Measurements from ENCODE around the gene CEBPG. TPM values are rescaled to one million over a fixed set of nuclear protein-coding genes. Genes with fewer than 3 reads are reported as not detected.

The CEBPG gene
- total RNA-seq, 1 experiment from 2014 or later, result 51.1 TPM

DNA sequence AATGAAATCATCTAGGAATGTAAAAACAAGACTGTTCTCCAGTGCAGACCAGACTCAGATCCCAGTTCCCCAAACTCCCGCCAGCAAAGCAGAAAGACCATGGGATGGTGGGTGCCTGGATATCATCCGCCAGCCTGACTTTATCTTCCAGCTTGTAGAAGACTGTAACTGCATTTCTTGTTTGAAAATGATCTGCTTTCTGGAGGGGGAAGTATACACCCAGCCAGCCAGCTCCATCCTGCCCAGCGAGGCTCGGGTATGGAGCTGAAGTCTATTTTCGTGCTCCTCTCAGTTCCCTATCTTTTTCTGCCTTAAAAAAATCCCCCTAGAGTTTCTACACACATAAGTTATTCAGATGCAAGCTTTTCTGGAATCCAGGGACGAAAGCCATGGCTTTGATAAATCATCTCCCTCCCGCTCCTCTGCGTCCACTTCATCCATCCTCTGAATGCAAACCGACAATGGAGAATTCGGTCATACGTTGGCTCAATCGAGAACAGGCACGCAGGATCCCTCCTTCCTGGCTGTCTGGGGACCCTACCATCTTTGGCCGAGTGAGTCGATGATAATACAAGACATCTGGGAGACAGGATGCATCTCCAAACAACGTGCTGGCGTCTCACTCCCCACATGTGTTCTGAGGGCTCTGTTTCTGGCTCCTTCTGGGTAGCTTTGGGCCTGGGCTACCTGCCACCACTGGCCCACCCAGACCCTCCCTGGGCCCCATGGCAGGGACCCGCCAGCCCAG is 31.2 kb downstream of the CEBPG start:
- RAD21 ChIA-PET (ENCODE audit: low non-redundant PET in 1 of 2, low total read pairs in 2 of 2, uncharacterized antibody in 2 of 2, unreplicated experiment in 2 of 2), result interaction anchor here in 1 of 2 experiments (0.7 to 1.2 kb wide), 2 partner anchors 11 to 169 kb away, joined by 3 read pairs; no protein-coding TSS in a partner anchor
- Histone ChIP-seq H4K20me1 (ENCODE audit: insufficient read depth) (no peaks in the 10 kb centered on the region), H3K27me3 (ENCODE audit: insufficient read depth, low read length) (no peaks in the 10 kb centered on the region), H3K27ac (ENCODE audit: low read depth, low read length) (no peak overlapping the region), H2AFZ (ENCODE audit: low read depth, low read length, poor library complexity, severe bottlenecking) (no peak overlapping the region), H3K4me2 (ENCODE audit: low read length) (no peak overlapping the region), H3K36me3 (ENCODE audit: control insufficient read depth in 1 of 2, insufficient read depth in 2 of 2, low read length in 2 of 2) (no peaks in the 10 kb centered on the region), H3K4me3 (replicated peaks in 1 of 2; ENCODE audit: low read depth in 1 of 2, low read length in 2 of 2) (no peak overlapping the region), H3K79me2 (ENCODE audit: insufficient read depth, low read length) (no peaks in the 10 kb centered on the region), H3K9me2 (ENCODE audit: insufficient read depth) (no peaks in the 10 kb centered on the region), H3K9ac (ENCODE audit: low read length) (no peak overlapping the region), H3K9me3 (ENCODE audit: control insufficient read depth in 1 of 2, insufficient read depth in 1 of 2, low read depth in 1 of 2, low read length in 2 of 2) (no peaks in the 10 kb centered on the region), H3K4me1 (ENCODE audit: control insufficient read depth in 1 of 2, insufficient read depth in 2 of 2, low read length in 2 of 2) (no peaks in the 10 kb centered on the region)
- TF ChIP-seq EGR1 (IDR thresholded peaks at IDR 0.05; ENCODE audit: low read depth), result no peak
- TF ChIP-seq, protein P1, sequence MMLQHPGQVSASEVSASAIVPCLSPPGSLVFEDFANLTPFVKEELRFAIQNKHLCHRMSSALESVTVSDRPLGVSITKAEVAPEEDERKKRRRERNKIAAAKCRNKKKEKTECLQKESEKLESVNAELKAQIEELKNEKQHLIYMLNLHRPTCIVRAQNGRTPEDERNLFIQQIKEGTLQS (IDR thresholded peaks at IDR 0.05), result no peak
- no peak for TF ChIP-seq ZNF274 (IDR thresholded peaks at IDR 0.05; ENCODE audit: low read depth, low read length)
- TF ChIP-seq SRF (IDR thresholded peaks at IDR 0.05; ENCODE audit: low read depth), result no peak
- TF ChIP-seq SIN3A (IDR thresholded peaks at IDR 0.05; ENCODE audit: low read depth), result no peak
- TF ChIP-seq, protein P2, sequence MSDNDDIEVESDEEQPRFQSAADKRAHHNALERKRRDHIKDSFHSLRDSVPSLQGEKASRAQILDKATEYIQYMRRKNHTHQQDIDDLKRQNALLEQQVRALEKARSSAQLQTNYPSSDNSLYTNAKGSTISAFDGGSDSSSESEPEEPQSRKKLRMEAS (IDR thresholded peaks at IDR 0.05), result no peak
- TF ChIP-seq EZH2phosphoT487 (IDR thresholded peaks at IDR 0.05; ENCODE audit: borderline replicate concordance), result no peak
- TF ChIP-seq, protein P3, sequence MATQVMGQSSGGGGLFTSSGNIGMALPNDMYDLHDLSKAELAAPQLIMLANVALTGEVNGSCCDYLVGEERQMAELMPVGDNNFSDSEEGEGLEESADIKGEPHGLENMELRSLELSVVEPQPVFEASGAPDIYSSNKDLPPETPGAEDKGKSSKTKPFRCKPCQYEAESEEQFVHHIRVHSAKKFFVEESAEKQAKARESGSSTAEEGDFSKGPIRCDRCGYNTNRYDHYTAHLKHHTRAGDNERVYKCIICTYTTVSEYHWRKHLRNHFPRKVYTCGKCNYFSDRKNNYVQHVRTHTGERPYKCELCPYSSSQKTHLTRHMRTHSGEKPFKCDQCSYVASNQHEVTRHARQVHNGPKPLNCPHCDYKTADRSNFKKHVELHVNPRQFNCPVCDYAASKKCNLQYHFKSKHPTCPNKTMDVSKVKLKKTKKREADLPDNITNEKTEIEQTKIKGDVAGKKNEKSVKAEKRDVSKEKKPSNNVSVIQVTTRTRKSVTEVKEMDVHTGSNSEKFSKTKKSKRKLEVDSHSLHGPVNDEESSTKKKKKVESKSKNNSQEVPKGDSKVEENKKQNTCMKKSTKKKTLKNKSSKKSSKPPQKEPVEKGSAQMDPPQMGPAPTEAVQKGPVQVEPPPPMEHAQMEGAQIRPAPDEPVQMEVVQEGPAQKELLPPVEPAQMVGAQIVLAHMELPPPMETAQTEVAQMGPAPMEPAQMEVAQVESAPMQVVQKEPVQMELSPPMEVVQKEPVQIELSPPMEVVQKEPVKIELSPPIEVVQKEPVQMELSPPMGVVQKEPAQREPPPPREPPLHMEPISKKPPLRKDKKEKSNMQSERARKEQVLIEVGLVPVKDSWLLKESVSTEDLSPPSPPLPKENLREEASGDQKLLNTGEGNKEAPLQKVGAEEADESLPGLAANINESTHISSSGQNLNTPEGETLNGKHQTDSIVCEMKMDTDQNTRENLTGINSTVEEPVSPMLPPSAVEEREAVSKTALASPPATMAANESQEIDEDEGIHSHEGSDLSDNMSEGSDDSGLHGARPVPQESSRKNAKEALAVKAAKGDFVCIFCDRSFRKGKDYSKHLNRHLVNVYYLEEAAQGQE (IDR thresholded peaks at IDR 0.05; ENCODE audit: low read depth), result no peak
- TF ChIP-seq, protein P4, sequence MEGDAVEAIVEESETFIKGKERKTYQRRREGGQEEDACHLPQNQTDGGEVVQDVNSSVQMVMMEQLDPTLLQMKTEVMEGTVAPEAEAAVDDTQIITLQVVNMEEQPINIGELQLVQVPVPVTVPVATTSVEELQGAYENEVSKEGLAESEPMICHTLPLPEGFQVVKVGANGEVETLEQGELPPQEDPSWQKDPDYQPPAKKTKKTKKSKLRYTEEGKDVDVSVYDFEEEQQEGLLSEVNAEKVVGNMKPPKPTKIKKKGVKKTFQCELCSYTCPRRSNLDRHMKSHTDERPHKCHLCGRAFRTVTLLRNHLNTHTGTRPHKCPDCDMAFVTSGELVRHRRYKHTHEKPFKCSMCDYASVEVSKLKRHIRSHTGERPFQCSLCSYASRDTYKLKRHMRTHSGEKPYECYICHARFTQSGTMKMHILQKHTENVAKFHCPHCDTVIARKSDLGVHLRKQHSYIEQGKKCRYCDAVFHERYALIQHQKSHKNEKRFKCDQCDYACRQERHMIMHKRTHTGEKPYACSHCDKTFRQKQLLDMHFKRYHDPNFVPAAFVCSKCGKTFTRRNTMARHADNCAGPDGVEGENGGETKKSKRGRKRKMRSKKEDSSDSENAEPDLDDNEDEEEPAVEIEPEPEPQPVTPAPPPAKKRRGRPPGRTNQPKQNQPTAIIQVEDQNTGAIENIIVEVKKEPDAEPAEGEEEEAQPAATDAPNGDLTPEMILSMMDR (IDR thresholded peaks at IDR 0.05 in 2 of 3, conservative IDR thresholded peaks at IDR 0.05 in 1 of 3; ENCODE audit: borderline replicate concordance in 1 of 3, insufficient read depth in 1 of 3, low read depth in 2 of 3, low read length in 2 of 3), result no peak
- no peak for TF ChIP-seq POLR2AphosphoS5 (IDR thresholded peaks at IDR 0.05; ENCODE audit: low read depth, low read length)
- TF ChIP-seq RAD21 (IDR thresholded peaks at IDR 0.05; ENCODE audit: low read depth), result no peak
- no peak for TF ChIP-seq YY1 (IDR thresholded peaks at IDR 0.05; ENCODE audit: extremely low read depth, insufficient replicate concordance, low read depth, low read length)
- TF ChIP-seq CBX3 (IDR thresholded peaks at IDR 0.05; ENCODE audit: low read depth), result no peak
- no peak for TF ChIP-seq ZFX (IDR thresholded peaks at IDR 0.05)
- no peak for TF ChIP-seq ELF1 (IDR thresholded peaks at IDR 0.05; ENCODE audit: borderline replicate concordance, low read depth)
- TF ChIP-seq SP1 (IDR thresholded peaks at IDR 0.05; ENCODE audit: low read depth), result no peak
- no peak for TF ChIP-seq POLR2A (IDR thresholded peaks at IDR 0.05; ENCODE audit: borderline replicate concordance, extremely low read depth, insufficient read depth, insufficient read length)
- TF ChIP-seq EZH2 (IDR thresholded peaks at IDR 0.05), result no peak
- no peak for TF ChIP-seq CEBPB (IDR thresholded peaks at IDR 0.05; ENCODE audit: low read depth)
- CTCF ChIA-PET, result interaction anchor here (1.1 to 2.4 kb wide), 4 partner anchors 12 to 220 kb away, joined by 4 to 18 read pairs (median 6); no protein-coding TSS in a partner anchor
- POLR2A ChIA-PET, result no interaction called here
- no TSS peak for BruUV-seq (replicated peaks)
- ATAC-seq (no peak), DNase-seq (ENCODE audit: low read depth, low spot score) (no peak)
- intact Hi-C loops (cut with micrococcal nuclease), result loop anchor here (10.0 kb wide), 1 partner anchor 260 kb away; no protein-coding TSS in a partner anchor
